ENCODE data around the gene GET3.
"Not testable (repeated sequence)": the region's sequence is repeated elsewhere in the genome, so short reads cannot be mapped to it uniquely, and the experiment has no call there.

The GET3 gene

GRCh38 chr19:12796146-12797071 is 59.1 kb downstream of the GET3 start:
- H3K4me3 ChIP-seq (ENCODE audit: low read length, poor library complexity, severe bottlenecking): no peak overlapping the region

GRCh38 chr19:12797141-12797587 is 59.9 kb downstream of the GET3 start:
- Histone ChIP-seq H3F3A (ENCODE audit: low read depth) (no peaks in the 10 kb centered on the region; the same call in 1 of the 2 replicates), H3K9me3 (ENCODE audit: insufficient read depth, low read depth, low read length) (no peaks in the 10 kb centered on the region), H3K4me3 (ENCODE audit: low read length, poor library complexity, severe bottlenecking) (no peak overlapping the region), H3K36me3 (ENCODE audit: insufficient read depth, low read length) (peaks cover 6% of the 10 kb centered on the region; the same call in 1 of the 2 replicates), H3K4me2 (ENCODE audit: low read depth, low read length, poor library complexity, severe bottlenecking) (no peak overlapping the region), H3K4me1 (ENCODE audit: insufficient read depth, low read length, poor library complexity, severe bottlenecking) (peaks cover 36% of the 10 kb centered on the region), H3K9me2 (replicated peaks; ENCODE audit: low read depth, low read length) (no peaks in the 10 kb centered on the region), H3K9ac (ENCODE audit: low read depth, low read length, poor library complexity, severe bottlenecking) (no peak overlapping the region), H4K20me1 (ENCODE audit: insufficient read depth, low read length, poor library complexity, severe bottlenecking) (peaks cover 15% of the 10 kb centered on the region), H3K27me3 (ENCODE audit: insufficient read depth, low read length, poor library complexity, severe bottlenecking) (no peaks in the 10 kb centered on the region), H3K79me2 (ENCODE audit: insufficient read depth, low read length) (peaks cover 40% of the 10 kb centered on the region), H2AFZ (ENCODE audit: low read length) (no peak overlapping the region)
- TF ChIP-seq EZH2phosphoT487 (IDR thresholded peaks at IDR 0.05; ENCODE audit: borderline replicate concordance): no peak
- no peak for TF ChIP-seq CTCF (conservative IDR thresholded peaks at IDR 0.05; ENCODE audit: low read length)

More at GRCh38 chr19:12796146-12797071, 59.1 kb downstream of the GET3 start:
- H3K27me3 ChIP-seq (ENCODE audit: insufficient read depth, low read length, poor library complexity, severe bottlenecking): no peaks in the 10 kb centered on the region
- H4K20me1 ChIP-seq (ENCODE audit: insufficient read depth, low read length, poor library complexity, severe bottlenecking): peaks cover 15% of the 10 kb centered on the region
- no peak overlapping the region for H3K9ac ChIP-seq (ENCODE audit: low read depth, low read length, poor library complexity, severe bottlenecking)
- H3K79me2 ChIP-seq (ENCODE audit: insufficient read depth, low read length): peaks cover 39% of the 10 kb centered on the region
- H3K4me1 ChIP-seq (ENCODE audit: insufficient read depth, low read length, poor library complexity, severe bottlenecking): peaks cover 38% of the 10 kb centered on the region
- no peaks in the 10 kb centered on the region; the same call in 1 of the 2 replicates for H3F3A ChIP-seq (ENCODE audit: low read depth)
- no peak overlapping the region for H2AFZ ChIP-seq (ENCODE audit: low read length)
- peak; percentile 89 for TF ChIP-seq CTCF (conservative IDR thresholded peaks at IDR 0.05; ENCODE audit: low read length)
- no peak for TF ChIP-seq EZH2phosphoT487 (IDR thresholded peaks at IDR 0.05; ENCODE audit: borderline replicate concordance)
- H3K36me3 ChIP-seq (ENCODE audit: insufficient read depth, low read length): peaks cover 6% of the 10 kb centered on the region; the same call in 1 of the 2 replicates
- no peaks in the 10 kb centered on the region for H3K9me2 ChIP-seq (replicated peaks; ENCODE audit: low read depth, low read length)
- H3K9me3 ChIP-seq (ENCODE audit: insufficient read depth, low read depth, low read length): no peaks in the 10 kb centered on the region
- peak overlapping the region; percentile 11 for H3K4me2 ChIP-seq (ENCODE audit: low read depth, low read length, poor library complexity, severe bottlenecking)

- not testable (repeated sequence) for H3K4me3 ChIP-seq (ENCODE audit: low read length, poor library complexity, severe bottlenecking); H3K9me2 ChIP-seq (replicated peaks; ENCODE audit: low read depth, low read length); H3K9me3 ChIP-seq (ENCODE audit: insufficient read depth, low read depth, low read length); H3K36me3 ChIP-seq (ENCODE audit: insufficient read depth, low read length); H3K9ac ChIP-seq (ENCODE audit: low read depth, low read length, poor library complexity, severe bottlenecking); H3F3A ChIP-seq (ENCODE audit: low read depth); H2AFZ ChIP-seq (ENCODE audit: low read length); H3K27me3 ChIP-seq (ENCODE audit: insufficient read depth, low read length, poor library complexity, severe bottlenecking); H3K4me2 ChIP-seq (ENCODE audit: low read depth, low read length, poor library complexity, severe bottlenecking)
- Histone ChIP-seq H4K20me1 (ENCODE audit: insufficient read depth, low read length, poor library complexity, severe bottlenecking) (peaks cover 15% of the 10 kb centered on the region), H3K79me2 (ENCODE audit: insufficient read depth, low read length) (peaks cover 41% of the 10 kb centered on the region), H3K4me1 (ENCODE audit: insufficient read depth, low read length, poor library complexity, severe bottlenecking) (peaks cover 39% of the 10 kb centered on the region)
These were observed 60.3 kb downstream of the GET3 start for GRCh38 chr19:12797607-12798006.

Measured in Loucy (cell line).